Measurements from ENCODE around the gene SLC7A6OS.
A peak's percentile ranks its signal among the peaks of the same experiment; 100 is the strongest.

Gene SLC7A6OS

GRCh38 chr16:68328151-68328859 lies 17.6 kb upstream of the SLC7A6OS start:
- POLR2A ChIA-PET = interaction anchor here (0.7 to 0.8 kb wide), 2 partner anchors 64 to 71 kb away, joined by 3 to 5 read pairs; partner anchors contain the start of gene SLC7A6
- DNase-seq (ENCODE audit: low read depth, low spot score) = peak; percentile 38
- H3K4me3 ChIP-seq (ENCODE audit: low read depth, low read length) = no peak overlapping the region
- TF ChIP-seq CTCF (IDR thresholded peaks at IDR 0.05; ENCODE audit: insufficient read depth, low read length, missing control alignments) = peak; percentile 85
- CTCF ChIA-PET = interaction anchor here (0.6 to 15.2 kb wide), 41 partner anchors 8 to 362 kb away, joined by 3 to 374 read pairs (median 5); partner anchors contain the start of genes ESRP2, PLA2G15, PRMT7 and SLC7A6

GRCh38 chr16:68324780-68325357 lies 14.1 kb upstream of the SLC7A6OS start:
- TF ChIP-seq CTCF (IDR thresholded peaks at IDR 0.05; ENCODE audit: insufficient read depth, low read length, missing control alignments) = no peak
- DNase-seq (ENCODE audit: low read depth, low spot score) = no peak
- H3K4me3 ChIP-seq (ENCODE audit: low read depth, low read length) = no peak overlapping the region
- CTCF ChIA-PET = interaction anchor here (15.2 kb wide), 1 partner anchor 64 kb away, joined by 374 read pairs; the partner anchor contains the start of gene SLC7A6
- POLR2A ChIA-PET = interaction anchor here (1.0 kb wide), 1 partner anchor 14 kb away, joined by 4 read pairs; the partner anchor contains the start of genes PRMT7 and SLC7A6OS

- no peak overlapping the region for H3K4me3 ChIP-seq (ENCODE audit: low read depth, low read length)
- no peak for TF ChIP-seq CTCF (IDR thresholded peaks at IDR 0.05; ENCODE audit: insufficient read depth, low read length, missing control alignments)
- ChIA-PET POLR2A (interaction anchor here (1.0 kb wide), 1 partner anchor 13 kb away, joined by 4 read pairs; the partner anchor contains the start of genes PRMT7 and SLC7A6OS), CTCF (interaction anchor here (15.2 kb wide), 1 partner anchor 63 kb away, joined by 374 read pairs; the partner anchor contains the start of gene SLC7A6)
- no peak for DNase-seq (ENCODE audit: low read depth, low spot score)
These were observed 13.6 kb upstream of the SLC7A6OS start for GRCh38 chr16:68324336-68324735.

- H3K4me3 ChIP-seq (ENCODE audit: low read depth, low read length) = no peak overlapping the region
- DNase-seq (ENCODE audit: low read depth, low spot score) = no peak
- ChIA-PET POLR2A (interaction anchor here (2.7 kb wide), 1 partner anchor 8 kb away, joined by 11 read pairs; the partner anchor contains the start of genes PRMT7 and SLC7A6OS), CTCF (interaction anchor here (1.0 to 2.6 kb wide), 2 partner anchors 9 to 55 kb away, joined by 3 to 15 read pairs; partner anchors contain the start of gene SLC7A6)
- no peak for TF ChIP-seq CTCF (IDR thresholded peaks at IDR 0.05; ENCODE audit: insufficient read depth, low read length, missing control alignments)
These were observed 8.6 kb upstream of the SLC7A6OS start for GRCh38 chr16:68319185-68319908.

- ChIA-PET POLR2A (no interaction called here), CTCF (interaction anchor here (1.2 to 2.8 kb wide), 2 partner anchors 15 to 51 kb away, joined by 3 to 9 read pairs; no protein-coding TSS in a partner anchor)
- TF ChIP-seq CTCF (IDR thresholded peaks at IDR 0.05; ENCODE audit: insufficient read depth, low read length, missing control alignments) = no peak
- H3K4me3 ChIP-seq (ENCODE audit: low read depth, low read length) = no peak overlapping the region
- DNase-seq (ENCODE audit: low read depth, low spot score) = no peak
These were observed 2.4 kb upstream of the SLC7A6OS start for GRCh38 chr16:68313116-68313515.

Measured in AG04449 (cell line).